Measurements from ENCODE around the gene VASH2.

Gene VASH2

GRCh38 chr1:212949771-212950170 is 570 bp upstream of the VASH2 start:
- H3K27me3 ChIP-seq (ENCODE audit: control insufficient read depth, insufficient read depth, low read length), result peaks cover 7% of the 10 kb centered on the region
- H3K4me3 ChIP-seq (ENCODE audit: low read depth, low read length), result peak overlapping the region; percentile 82
- peak overlapping the region; percentile 56 for H3K9ac ChIP-seq (ENCODE audit: low read depth, low read length)
- H3K9me3 ChIP-seq (ENCODE audit: control insufficient read depth, insufficient read depth, low read length), result no peaks in the 10 kb centered on the region
- H3K36me3 ChIP-seq (ENCODE audit: control insufficient read depth, insufficient read depth, low read length), result peaks cover 27% of the 10 kb centered on the region
- peaks cover 27% of the 10 kb centered on the region for H3K4me1 ChIP-seq (ENCODE audit: control insufficient read depth, insufficient read depth, low read length)

- peak overlapping the region; percentile 74 for H3K9ac ChIP-seq (ENCODE audit: low read depth, low read length)
- H3K4me1 ChIP-seq (ENCODE audit: control insufficient read depth, insufficient read depth, low read length), result peaks cover 25% of the 10 kb centered on the region
- H3K4me3 ChIP-seq (ENCODE audit: low read depth, low read length), result peak overlapping the region; percentile 82
- H3K9me3 ChIP-seq (ENCODE audit: control insufficient read depth, insufficient read depth, low read length), result no peaks in the 10 kb centered on the region
- H3K27me3 ChIP-seq (ENCODE audit: control insufficient read depth, insufficient read depth, low read length), result peaks cover 7% of the 10 kb centered on the region
- peaks cover 34% of the 10 kb centered on the region for H3K36me3 ChIP-seq (ENCODE audit: control insufficient read depth, insufficient read depth, low read length)
Measured at GRCh38 chr1:212951126-212951946, 995 bp downstream of the VASH2 start.

DNA sequence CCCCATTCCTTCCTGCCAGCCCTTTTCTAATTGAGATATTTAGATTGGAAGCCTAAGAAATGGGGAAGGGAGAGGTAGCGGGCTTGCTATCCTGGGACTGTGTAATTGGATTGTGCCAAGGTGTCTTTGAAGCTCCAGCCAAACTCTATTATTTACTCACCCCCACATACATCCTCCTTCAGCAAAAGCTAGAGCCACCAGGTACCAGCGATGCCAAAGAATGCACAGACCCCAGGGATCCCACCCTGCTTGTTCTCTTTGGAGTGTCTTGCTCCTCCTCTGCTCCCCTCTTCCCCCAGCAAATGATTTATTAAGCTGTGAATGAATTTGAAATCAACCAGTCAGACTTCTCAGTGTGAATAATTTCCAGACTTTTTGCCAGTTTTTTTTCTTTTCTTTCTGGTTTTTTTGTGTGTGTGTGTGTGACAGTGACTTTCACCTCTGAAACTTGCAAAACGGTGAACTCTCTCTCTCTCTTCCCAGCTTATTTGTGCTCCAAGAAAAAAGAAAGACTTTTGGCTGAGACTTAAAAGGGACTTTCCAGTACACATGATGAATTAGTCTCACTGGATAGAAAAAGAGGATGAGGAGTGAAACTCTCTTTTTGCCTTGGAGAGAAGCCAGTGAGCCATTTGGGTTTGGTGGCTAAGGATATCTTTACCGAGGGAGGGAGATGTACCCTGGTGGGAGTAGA is 1.8 kb downstream of the VASH2 start:
- H3K27me3 ChIP-seq (ENCODE audit: control insufficient read depth, insufficient read depth, low read length), result peaks cover 7% of the 10 kb centered on the region
- peaks cover 23% of the 10 kb centered on the region for H3K4me1 ChIP-seq (ENCODE audit: control insufficient read depth, insufficient read depth, low read length)
- H3K9me3 ChIP-seq (ENCODE audit: control insufficient read depth, insufficient read depth, low read length), result no peaks in the 10 kb centered on the region
- peak overlapping the region; percentile 74 for H3K9ac ChIP-seq (ENCODE audit: low read depth, low read length)
- H3K36me3 ChIP-seq (ENCODE audit: control insufficient read depth, insufficient read depth, low read length), result peaks cover 38% of the 10 kb centered on the region
- peak overlapping the region; percentile 82 for H3K4me3 ChIP-seq (ENCODE audit: low read depth, low read length)

DNA sequence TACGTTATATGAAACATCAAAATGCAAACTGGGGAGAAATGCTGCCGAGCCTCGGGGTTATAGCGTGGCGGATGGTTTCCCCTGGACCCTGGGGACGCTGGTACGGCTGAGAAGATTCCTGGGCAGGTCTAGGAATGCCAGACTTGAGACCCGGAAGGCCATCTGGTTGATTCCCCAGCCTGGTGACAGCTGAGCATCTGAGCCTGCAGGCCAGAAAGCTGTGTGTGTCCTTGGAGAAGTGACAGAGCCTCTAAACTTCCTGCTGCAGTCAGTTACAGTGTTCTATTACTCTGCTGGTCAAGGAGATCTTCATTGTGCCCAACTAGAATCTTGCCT is 2.3 kb downstream of the VASH2 start:
- Histone ChIP-seq H3K4me3 (ENCODE audit: low read depth, low read length) (peak overlapping the region; percentile 82), H3K27me3 (ENCODE audit: control insufficient read depth, insufficient read depth, low read length) (peaks cover 7% of the 10 kb centered on the region), H3K9ac (ENCODE audit: low read depth, low read length) (peak overlapping the region; percentile 74), H3K4me1 (ENCODE audit: control insufficient read depth, insufficient read depth, low read length) (peaks cover 23% of the 10 kb centered on the region), H3K9me3 (ENCODE audit: control insufficient read depth, insufficient read depth, low read length) (no peaks in the 10 kb centered on the region), H3K36me3 (ENCODE audit: control insufficient read depth, insufficient read depth, low read length) (peaks cover 43% of the 10 kb centered on the region)

DNA sequence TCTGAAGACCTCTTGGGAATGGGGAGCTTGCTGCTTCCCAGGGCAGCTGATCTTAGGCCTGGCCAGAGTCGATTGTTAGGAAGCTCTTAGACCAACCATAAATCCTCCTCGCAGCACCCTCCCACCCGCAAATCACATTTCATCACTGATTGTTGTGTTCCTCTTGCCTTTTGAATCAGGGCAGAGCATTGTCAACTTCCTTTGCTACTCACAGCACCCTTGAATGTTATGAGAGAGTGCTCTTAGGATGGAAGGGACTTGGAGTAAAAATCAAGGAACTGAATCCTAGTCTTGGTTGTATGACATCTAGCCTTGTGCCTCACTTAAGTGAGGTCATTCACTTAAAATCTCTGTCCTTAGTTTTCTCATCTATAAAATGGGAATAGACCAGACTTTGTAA is 3.0 kb downstream of the VASH2 start:
- H3K9ac ChIP-seq (ENCODE audit: low read depth, low read length), result no peak overlapping the region
- peaks cover 23% of the 10 kb centered on the region for H3K4me1 ChIP-seq (ENCODE audit: control insufficient read depth, insufficient read depth, low read length)
- peaks cover 50% of the 10 kb centered on the region for H3K36me3 ChIP-seq (ENCODE audit: control insufficient read depth, insufficient read depth, low read length)
- peak overlapping the region; percentile 31 for H3K4me3 ChIP-seq (ENCODE audit: low read depth, low read length)
- peaks cover 7% of the 10 kb centered on the region for H3K27me3 ChIP-seq (ENCODE audit: control insufficient read depth, insufficient read depth, low read length)
- no peaks in the 10 kb centered on the region for H3K9me3 ChIP-seq (ENCODE audit: control insufficient read depth, insufficient read depth, low read length)

DNA sequence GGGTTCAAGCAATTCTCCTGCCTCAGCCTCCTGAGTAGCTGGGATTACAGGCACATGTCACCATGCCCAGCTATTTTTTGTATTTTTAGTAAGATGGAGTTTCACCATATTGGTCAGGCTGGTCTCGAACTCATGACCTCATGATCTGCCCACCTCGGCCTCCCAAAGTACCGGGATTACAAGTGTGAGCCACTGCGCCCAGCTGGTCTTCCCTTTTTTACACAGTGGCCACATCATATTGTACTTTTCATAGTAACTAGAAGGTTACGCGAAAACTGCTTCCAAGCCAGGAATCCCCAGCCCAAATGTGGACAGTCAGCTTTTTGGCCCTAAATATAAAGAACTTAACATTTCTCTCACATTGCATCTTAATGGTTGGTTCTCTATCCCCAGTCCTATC is 4.2 kb downstream of the VASH2 start:
- H3K4me1 ChIP-seq (ENCODE audit: control insufficient read depth, insufficient read depth, low read length), result peaks cover 23% of the 10 kb centered on the region
- H3K4me3 ChIP-seq (ENCODE audit: low read depth, low read length), result no peak overlapping the region
- peaks cover 62% of the 10 kb centered on the region for H3K36me3 ChIP-seq (ENCODE audit: control insufficient read depth, insufficient read depth, low read length)
- no peak overlapping the region for H3K9ac ChIP-seq (ENCODE audit: low read depth, low read length)
- H3K27me3 ChIP-seq (ENCODE audit: control insufficient read depth, insufficient read depth, low read length), result peaks cover 2% of the 10 kb centered on the region
- no peaks in the 10 kb centered on the region for H3K9me3 ChIP-seq (ENCODE audit: control insufficient read depth, insufficient read depth, low read length)

- Histone ChIP-seq H3K9me3 (ENCODE audit: control insufficient read depth, insufficient read depth, low read length) (no peaks in the 10 kb centered on the region), H3K36me3 (ENCODE audit: control insufficient read depth, insufficient read depth, low read length) (peaks cover 68% of the 10 kb centered on the region), H3K4me3 (ENCODE audit: low read depth, low read length) (no peak overlapping the region), H3K9ac (ENCODE audit: low read depth, low read length) (no peak overlapping the region), H3K27me3 (ENCODE audit: control insufficient read depth, insufficient read depth, low read length) (no peaks in the 10 kb centered on the region), H3K4me1 (ENCODE audit: control insufficient read depth, insufficient read depth, low read length) (peaks cover 20% of the 10 kb centered on the region)
Measured at GRCh38 chr1:212955098-212955497, 4.8 kb downstream of the VASH2 start.

- peaks cover 78% of the 10 kb centered on the region for H3K36me3 ChIP-seq (ENCODE audit: control insufficient read depth, insufficient read depth, low read length)
- no peaks in the 10 kb centered on the region for H3K9me3 ChIP-seq (ENCODE audit: control insufficient read depth, insufficient read depth, low read length)
- no peak overlapping the region for H3K4me3 ChIP-seq (ENCODE audit: low read depth, low read length)
- peaks cover 19% of the 10 kb centered on the region for H3K4me1 ChIP-seq (ENCODE audit: control insufficient read depth, insufficient read depth, low read length)
- H3K9ac ChIP-seq (ENCODE audit: low read depth, low read length), result no peak overlapping the region
- no peaks in the 10 kb centered on the region for H3K27me3 ChIP-seq (ENCODE audit: control insufficient read depth, insufficient read depth, low read length)
Measured at GRCh38 chr1:212955961-212956620, 5.8 kb downstream of the VASH2 start.

GRCh38 chr1:212957546-212957945 is 7.2 kb downstream of the VASH2 start:
- Histone ChIP-seq H3K36me3 (ENCODE audit: control insufficient read depth, insufficient read depth, low read length) (peaks cover 80% of the 10 kb centered on the region), H3K27me3 (ENCODE audit: control insufficient read depth, insufficient read depth, low read length) (no peaks in the 10 kb centered on the region), H3K4me3 (ENCODE audit: low read depth, low read length) (no peak overlapping the region)

GRCh38 chr1:212958175-212958574 is 7.8 kb downstream of the VASH2 start:
- Histone ChIP-seq H3K4me3 (ENCODE audit: low read depth, low read length) (no peak overlapping the region), H3K36me3 (ENCODE audit: control insufficient read depth, insufficient read depth, low read length) (peaks cover 79% of the 10 kb centered on the region), H3K9me3 (ENCODE audit: control insufficient read depth, insufficient read depth, low read length) (no peaks in the 10 kb centered on the region), H3K9ac (ENCODE audit: low read depth, low read length) (no peak overlapping the region), H3K4me1 (ENCODE audit: control insufficient read depth, insufficient read depth, low read length) (peaks cover 5% of the 10 kb centered on the region), H3K27me3 (ENCODE audit: control insufficient read depth, insufficient read depth, low read length) (no peaks in the 10 kb centered on the region)

More at GRCh38 chr1:212957546-212957945, 7.2 kb downstream of the VASH2 start:
- Histone ChIP-seq H3K9me3 (ENCODE audit: control insufficient read depth, insufficient read depth, low read length) (no peaks in the 10 kb centered on the region), H3K9ac (ENCODE audit: low read depth, low read length) (no peak overlapping the region), H3K4me1 (ENCODE audit: control insufficient read depth, insufficient read depth, low read length) (peaks cover 10% of the 10 kb centered on the region)

GRCh38 chr1:212959266-212960220 is 9.2 kb downstream of the VASH2 start:
- peaks cover 2% of the 10 kb centered on the region for H3K4me1 ChIP-seq (ENCODE audit: control insufficient read depth, insufficient read depth, low read length)
- H3K9me3 ChIP-seq (ENCODE audit: control insufficient read depth, insufficient read depth, low read length), result no peaks in the 10 kb centered on the region
- no peaks in the 10 kb centered on the region for H3K27me3 ChIP-seq (ENCODE audit: control insufficient read depth, insufficient read depth, low read length)
- no peak overlapping the region for H3K4me3 ChIP-seq (ENCODE audit: low read depth, low read length)
- peaks cover 81% of the 10 kb centered on the region for H3K36me3 ChIP-seq (ENCODE audit: control insufficient read depth, insufficient read depth, low read length)
- no peak overlapping the region for H3K9ac ChIP-seq (ENCODE audit: low read depth, low read length)
